ENCODE data around the gene FRAS1. TPM values are rescaled to one million over a fixed set of nuclear protein-coding genes. Genes with fewer than 3 reads are reported as not detected.

The FRAS1 gene
- total and polyA plus RNA-seq, 2 donors (not counting 3 experiments of a cell fraction or from before 2014, with no cell fraction given) = 1.4 to 3.6 TPM

GRCh38 chr4:78222575-78223186, 165.6 kb downstream of the FRAS1 start:
- H3K9me3 ChIP-seq (replicated peaks; ENCODE audit: control insufficient read depth, insufficient read depth, low read length) = no peaks in the 10 kb centered on the region
- no peaks in the 10 kb centered on the region for H3K27me3 ChIP-seq (ENCODE audit: control insufficient read depth in 2 of 2, insufficient read depth in 2 of 2, low read length in 2 of 2)
- no peaks in the 10 kb centered on the region for H3K9me1 ChIP-seq (replicated peaks; ENCODE audit: control insufficient read depth, extremely low read depth, insufficient read depth, low read length)
- H3K27ac ChIP-seq (ENCODE audit: insufficient read depth, low read depth, low read length) = no peak overlapping the region
- intact Hi-C loops (cut with micrococcal nuclease) = no loop called here
- no peaks in the 10 kb centered on the region for H4K20me1 ChIP-seq (replicated peaks; ENCODE audit: control insufficient read depth, extremely low read depth, insufficient read depth, low read length)
- ChIA-PET CTCF (no interaction called here), POLR2A (no interaction called here)
- no peak overlapping the region for H3K4me2 ChIP-seq (ENCODE audit: insufficient read depth, low read length)
- no peaks in the 10 kb centered on the region for H3K36me3 ChIP-seq (ENCODE audit: control insufficient read depth in 2 of 2, extremely low read depth in 1 of 2, insufficient read depth in 2 of 2, low read length in 2 of 2)
- H3K9ac ChIP-seq (replicated peaks; ENCODE audit: extremely low read depth, insufficient read depth, low read length) = no peak overlapping the region
- H3K79me2 ChIP-seq (ENCODE audit: control insufficient read depth, insufficient read depth, low read length) = no peaks in the 10 kb centered on the region
- no peak for FAIRE-seq
- DNase-seq (ENCODE audit: low read depth, low spot score) = no peak
- H3K4me1 ChIP-seq (ENCODE audit: control insufficient read depth, extremely low read depth, insufficient read depth, low read length) = no peaks in the 10 kb centered on the region
- BruUV-seq (replicated peaks) = no TSS peak
- TF ChIP-seq GATA2 (IDR thresholded peaks at IDR 0.05; ENCODE audit: insufficient read depth, insufficient read length, low read depth, low read length) = no peak
- TF ChIP-seq EZH2 (IDR thresholded peaks at IDR 0.05; ENCODE audit: borderline replicate concordance, low read depth, low read length, severe bottlenecking) = no peak
- TF ChIP-seq MYC (IDR thresholded peaks at IDR 0.05; ENCODE audit: low read depth, low read length) = no peak
- TF ChIP-seq, protein P1, sequence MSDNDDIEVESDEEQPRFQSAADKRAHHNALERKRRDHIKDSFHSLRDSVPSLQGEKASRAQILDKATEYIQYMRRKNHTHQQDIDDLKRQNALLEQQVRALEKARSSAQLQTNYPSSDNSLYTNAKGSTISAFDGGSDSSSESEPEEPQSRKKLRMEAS (IDR thresholded peaks at IDR 0.05; ENCODE audit: insufficient read depth, insufficient read length) = no peak
- TF ChIP-seq POLR2A (IDR thresholded peaks at IDR 0.05; ENCODE audit: low read depth, low read length) = no peak
- TF ChIP-seq JUN (IDR thresholded peaks at IDR 0.05; ENCODE audit: borderline replicate concordance, insufficient read depth, insufficient read length, low read depth) = no peak
- no peak for TF ChIP-seq FOS (IDR thresholded peaks at IDR 0.05; ENCODE audit: borderline replicate concordance, insufficient read depth, low read length)
- TF ChIP-seq, protein P2, sequence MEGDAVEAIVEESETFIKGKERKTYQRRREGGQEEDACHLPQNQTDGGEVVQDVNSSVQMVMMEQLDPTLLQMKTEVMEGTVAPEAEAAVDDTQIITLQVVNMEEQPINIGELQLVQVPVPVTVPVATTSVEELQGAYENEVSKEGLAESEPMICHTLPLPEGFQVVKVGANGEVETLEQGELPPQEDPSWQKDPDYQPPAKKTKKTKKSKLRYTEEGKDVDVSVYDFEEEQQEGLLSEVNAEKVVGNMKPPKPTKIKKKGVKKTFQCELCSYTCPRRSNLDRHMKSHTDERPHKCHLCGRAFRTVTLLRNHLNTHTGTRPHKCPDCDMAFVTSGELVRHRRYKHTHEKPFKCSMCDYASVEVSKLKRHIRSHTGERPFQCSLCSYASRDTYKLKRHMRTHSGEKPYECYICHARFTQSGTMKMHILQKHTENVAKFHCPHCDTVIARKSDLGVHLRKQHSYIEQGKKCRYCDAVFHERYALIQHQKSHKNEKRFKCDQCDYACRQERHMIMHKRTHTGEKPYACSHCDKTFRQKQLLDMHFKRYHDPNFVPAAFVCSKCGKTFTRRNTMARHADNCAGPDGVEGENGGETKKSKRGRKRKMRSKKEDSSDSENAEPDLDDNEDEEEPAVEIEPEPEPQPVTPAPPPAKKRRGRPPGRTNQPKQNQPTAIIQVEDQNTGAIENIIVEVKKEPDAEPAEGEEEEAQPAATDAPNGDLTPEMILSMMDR (IDR thresholded peaks at IDR 0.05; ENCODE audit: extremely low read depth in 1 of 2, insufficient read depth in 1 of 2, low read depth in 1 of 2, low read length in 2 of 2) = no peak
- TF ChIP-seq POLR2AphosphoS5 (IDR thresholded peaks at IDR 0.05; ENCODE audit: insufficient read depth, low read depth, low read length) = no peak
- no peak overlapping the region for H2AFZ ChIP-seq (ENCODE audit: low read depth, low read length)
- dilution Hi-C loops (cut with MboI; ENCODE audit: extremely low pct_ligation_motif_present, low sequenced_read_pairs) = no loop called here
- H3K4me3 ChIP-seq (replicated peaks in 1 of 3; ENCODE audit: insufficient read depth in 1 of 3, low read depth in 1 of 3, low read length in 3 of 3) = no peak overlapping the region

All from endothelial cell of umbilical vein (primary cell).